Uterus (tissue), 4 donors: ENCODE measurements around the gene NPR2. TPM values are rescaled to one million over a fixed set of nuclear protein-coding genes. Genes with fewer than 3 reads are reported as not detected.

Experiments
- DNase-seq, 2 donors: peaks; one replicate each; pipeline ENCODE4 v3.0.0-alpha.2; 2019 to 2020
- H3K27ac ChIP-seq, 2 donors: fragments of 200-600 bp; sonication (generic); 1 replicate in 1 of 2; 2 replicates in 1 of 2; pipeline ENCODE4 v1.5.1; 2016 to 2018
- H3K27me3 ChIP-seq, 2 donors: fragments of 200-600 bp; sonication (generic); one replicate each; pipeline ENCODE4 v1.5.1; 2018 to 2019; ENCODE audit warnings: control low read depth in 1 of 2
- H3K36me3 ChIP-seq, 2 donors: fragments of 200-600 bp; sonication (generic); one replicate each; pipeline ENCODE4 v1.5.1; 2019; ENCODE audit warnings: control low read depth in 1 of 2
- H3K4me1 ChIP-seq, 2 donors: fragments of 200-600 bp; sonication (generic); one replicate each; pipeline ENCODE4 v1.5.1; 2018 to 2019; ENCODE audit warnings: control low read depth in 1 of 2
- H3K4me3 ChIP-seq, 2 donors: fragments of 200-600 bp; sonication (generic); 1 replicate in 1 of 2; 2 replicates in 1 of 2; pipeline ENCODE4 v1.5.1; 2018 to 2019; ENCODE audit warnings: mild to moderate bottlenecking in 1 of 2
- H3K9me3 ChIP-seq, 2 donors: fragments of 200-600 bp; sonication (generic); one replicate each; pipeline ENCODE4 v1.5.1; 2019; ENCODE audit warnings: control low read depth in 1 of 2
- CTCF ChIP-seq, 4 experiments: fragments of 200-600 bp in 2 of 4; fragments of 450-650 bp in 2 of 4; sonication (generic) in 2 of 4; IDR thresholded peaks; one replicate each; pipeline ENCODE4 v1.5.1; 2016 to 2019; ENCODE audit warnings: antibody characterized with exemption in 4 of 4, mild to moderate bottlenecking in 2 of 4, moderate library complexity in 1 of 4
- POLR2A ChIP-seq, 2 donors: fragments of 450-650 bp; IDR thresholded peaks; one replicate each; pipeline ENCODE4 v1.6.1; 2016; ENCODE audit warnings: antibody characterized with exemption in 2 of 2, mild to moderate bottlenecking in 1 of 2, moderate library complexity in 1 of 2
- intact Hi-C: fragments of 100-400 bp; cut with DNase I; formaldehyde crosslinking; loops from one replicate; pipeline ENCODE4 v1.15.1; 2023; ENCODE audit warnings: low total_unique reads
- total RNA-seq, 4 donors: library from RNA; depleted of rRNA in 3 of 4; stranded (reverse); fragments of >200 nt in 3 of 4; gene quantifications; one replicate each; pipeline versions ENCODE4 v1.1.0 to v1.2.4, GENCODE V29; 2014 to 2023
- donor health status: DM: yes; HTN: yes; CAD: no.

The NPR2 gene
- total RNA-seq, 4 donors from 2014 or later: 3.8 to 70.4 (median 31.7) TPM

GRCh38 chr9:35828716-35829083 lies 37.3 kb downstream of the NPR2 start, which contains the start of gene FAM221B:
Gene FAM221B (minus strand): TSS chr9:35828732. CDS start chr9:35826161, 2,571 bp downstream.
- intact Hi-C loops: no loop called here
- DNase-seq: no peak

GRCh38 chr9:35829084-35829763 lies 37.8 kb downstream of the NPR2 start, which contains the start of gene TMEM8B:
Gene TMEM8B (plus strand): TSS chr9:35829228. CDS start chr9:35829448, 220 bp downstream.
- intact Hi-C loops: no loop called here
- Histone ChIP-seq H3K4me1 (no peaks in the 10 kb centered on the region), H3K9me3 (no peaks in the 10 kb centered on the region), H3K27me3 (no peaks in the 10 kb centered on the region), H3K36me3 (no peaks in the 10 kb centered on the region), H3K4me3 (peak within 1 kb of the TSS; percentile 54 to 58), H3K27ac (peak within 1 kb of the TSS; percentile 94 to 95)
- DNase-seq: peak; percentile 94 to 99
- no peak for TF ChIP-seq CTCF (IDR thresholded peaks at IDR 0.05)
- TF ChIP-seq POLR2A (IDR thresholded peaks at IDR 0.05): peak; percentile 55 to 72

More at GRCh38 chr9:35828716-35829083, 37.3 kb downstream of the NPR2 start, which contains the start of gene FAM221B:
- H3K27me3 ChIP-seq: no peaks in the 10 kb centered on the region
- H3K27ac ChIP-seq: peak within 1 kb of the TSS; percentile 94 to 95
- H3K36me3 ChIP-seq: no peaks in the 10 kb centered on the region
- no peaks in the 10 kb centered on the region for H3K9me3 ChIP-seq
- H3K4me3 ChIP-seq: peak within 1 kb of the TSS; percentile 54 to 58
- no peak for TF ChIP-seq POLR2A (IDR thresholded peaks at IDR 0.05)
- TF ChIP-seq CTCF (IDR thresholded peaks at IDR 0.05): no peak
- no peaks in the 10 kb centered on the region for H3K4me1 ChIP-seq

GRCh38 chr9:35829764-35830096 lies 38.3 kb downstream of the NPR2 start:
- H3K36me3 ChIP-seq: no peaks in the 10 kb centered on the region
- H3K27ac ChIP-seq: peak overlapping the region; percentile 94 to 95
- TF ChIP-seq CTCF (IDR thresholded peaks at IDR 0.05) (no peak), POLR2A (IDR thresholded peaks at IDR 0.05) (no peak)
- no peak for DNase-seq
- H3K4me3 ChIP-seq: peak overlapping the region; percentile 54 to 58
- no peaks in the 10 kb centered on the region for H3K9me3 ChIP-seq
- H3K4me1 ChIP-seq: no peaks in the 10 kb centered on the region
- no peaks in the 10 kb centered on the region for H3K27me3 ChIP-seq
- intact Hi-C loops: no loop called here

GRCh38 chr9:35831040-35831439 lies 39.6 kb downstream of the NPR2 start:
- DNase-seq: no peak

More at GRCh38 chr9:35831040-35831439, 39.6 kb downstream of the NPR2 start:
- no peaks in the 10 kb centered on the region for H3K36me3 ChIP-seq
- H3K4me3 ChIP-seq: no peak overlapping the region
- H3K9me3 ChIP-seq: no peaks in the 10 kb centered on the region
- H3K27me3 ChIP-seq: no peaks in the 10 kb centered on the region
- intact Hi-C loops: no loop called here
- H3K4me1 ChIP-seq: no peaks in the 10 kb centered on the region
- TF ChIP-seq CTCF (IDR thresholded peaks at IDR 0.05) (no peak), POLR2A (IDR thresholded peaks at IDR 0.05) (no peak)
- H3K27ac ChIP-seq: no peak overlapping the region
